ENCODE measurements around the gene CAPN14.

CAPN14 gene

GRCh38 chr2:31251018-31251417, 33.7 kb upstream of the CAPN14 start:
- no peaks in the 10 kb centered on the region for H3K4me1 Mint-ChIP-seq (ENCODE audit: low read depth)
- no peak overlapping the region for H3K4me3 Mint-ChIP-seq
- H3K9me3 Mint-ChIP-seq, result no peaks in the 10 kb centered on the region

GRCh38 chr2:31249009-31249690, 31.8 kb upstream of the CAPN14 start:
- no peak for DNase-seq
- H3K27me3 Mint-ChIP-seq, result no peaks in the 10 kb centered on the region
- no peaks in the 10 kb centered on the region for H3K4me1 Mint-ChIP-seq (ENCODE audit: low read depth)
- no peaks in the 10 kb centered on the region for H3K36me3 Mint-ChIP-seq (ENCODE audit: low read depth)
- H3K4me3 Mint-ChIP-seq, result no peak overlapping the region
- H3K9me3 Mint-ChIP-seq, result no peaks in the 10 kb centered on the region
- H3K27ac Mint-ChIP-seq, result no peak overlapping the region

More at GRCh38 chr2:31251018-31251417, 33.7 kb upstream of the CAPN14 start:
- no peak overlapping the region for H3K27ac Mint-ChIP-seq
- no peaks in the 10 kb centered on the region for H3K27me3 Mint-ChIP-seq
- H3K36me3 Mint-ChIP-seq (ENCODE audit: low read depth), result no peaks in the 10 kb centered on the region
- DNase-seq, result no peak

- Mint-ChIP-seq H3K4me3 (no peak overlapping the region), H3K27me3 (no peaks in the 10 kb centered on the region), H3K36me3 (ENCODE audit: low read depth) (no peaks in the 10 kb centered on the region), H3K27ac (no peak overlapping the region), H3K9me3 (no peaks in the 10 kb centered on the region), H3K4me1 (ENCODE audit: low read depth) (no peaks in the 10 kb centered on the region)
- no peak for DNase-seq
Measured at GRCh38 chr2:31248139-31248538, 30.8 kb upstream of the CAPN14 start.

GRCh38 chr2:31247711-31248110, 30.4 kb upstream of the CAPN14 start:
- H3K27ac Mint-ChIP-seq, result no peak overlapping the region
- no peaks in the 10 kb centered on the region for H3K27me3 Mint-ChIP-seq
- H3K9me3 Mint-ChIP-seq, result no peaks in the 10 kb centered on the region
- no peak overlapping the region for H3K4me3 Mint-ChIP-seq
- no peaks in the 10 kb centered on the region for H3K4me1 Mint-ChIP-seq (ENCODE audit: low read depth)
- H3K36me3 Mint-ChIP-seq (ENCODE audit: low read depth), result no peaks in the 10 kb centered on the region
- no peak for DNase-seq

- no peaks in the 10 kb centered on the region for H3K27me3 Mint-ChIP-seq
- H3K36me3 Mint-ChIP-seq (ENCODE audit: low read depth), result no peaks in the 10 kb centered on the region
- H3K27ac Mint-ChIP-seq, result no peak overlapping the region
Measured at GRCh38 chr2:31246184-31246852, 29.0 kb upstream of the CAPN14 start.

GRCh38 chr2:31244101-31244500, 26.8 kb upstream of the CAPN14 start:
- Mint-ChIP-seq H3K27ac (no peak overlapping the region), H3K4me1 (ENCODE audit: low read depth) (peaks cover 1% of the 10 kb centered on the region), H3K9me3 (no peaks in the 10 kb centered on the region), H3K27me3 (no peaks in the 10 kb centered on the region), H3K36me3 (ENCODE audit: low read depth) (no peaks in the 10 kb centered on the region), H3K4me3 (no peak overlapping the region)
- DNase-seq, result no peak

More at GRCh38 chr2:31246184-31246852, 29.0 kb upstream of the CAPN14 start:
- Mint-ChIP-seq H3K4me1 (ENCODE audit: low read depth) (peaks cover 1% of the 10 kb centered on the region), H3K9me3 (no peaks in the 10 kb centered on the region), H3K4me3 (no peak overlapping the region)
- DNase-seq, result no peak

- Mint-ChIP-seq H3K4me1 (ENCODE audit: low read depth) (peaks cover 1% of the 10 kb centered on the region), H3K27me3 (no peaks in the 10 kb centered on the region), H3K27ac (no peak overlapping the region), H3K36me3 (ENCODE audit: low read depth) (no peaks in the 10 kb centered on the region), H3K4me3 (no peak overlapping the region), H3K9me3 (no peaks in the 10 kb centered on the region)
- no peak for DNase-seq
Measured at GRCh38 chr2:31243053-31243452, 25.7 kb upstream of the CAPN14 start.

GRCh38 chr2:31241625-31242270, 24.4 kb upstream of the CAPN14 start:
- no peaks in the 10 kb centered on the region for H3K9me3 Mint-ChIP-seq
- H3K27me3 Mint-ChIP-seq, result no peaks in the 10 kb centered on the region
- peaks cover 1% of the 10 kb centered on the region for H3K4me1 Mint-ChIP-seq (ENCODE audit: low read depth)
- DNase-seq, result no peak
- H3K36me3 Mint-ChIP-seq (ENCODE audit: low read depth), result no peaks in the 10 kb centered on the region
- no peak overlapping the region for H3K27ac Mint-ChIP-seq
- no peak overlapping the region for H3K4me3 Mint-ChIP-seq

GRCh38 chr2:31240381-31241365, 23.4 kb upstream of the CAPN14 start:
- no peaks in the 10 kb centered on the region for H3K27me3 Mint-ChIP-seq
- no peak overlapping the region for H3K27ac Mint-ChIP-seq

GRCh38 chr2:31239593-31240177, 22.4 kb upstream of the CAPN14 start:
- no peak overlapping the region for H3K4me3 Mint-ChIP-seq
- H3K9me3 Mint-ChIP-seq, result no peaks in the 10 kb centered on the region
- H3K4me1 Mint-ChIP-seq (ENCODE audit: low read depth), result peaks cover 14% of the 10 kb centered on the region
- H3K36me3 Mint-ChIP-seq (ENCODE audit: low read depth), result no peaks in the 10 kb centered on the region
- no peak for DNase-seq
- H3K27ac Mint-ChIP-seq, result no peak overlapping the region
- H3K27me3 Mint-ChIP-seq, result no peaks in the 10 kb centered on the region

More at GRCh38 chr2:31240381-31241365, 23.4 kb upstream of the CAPN14 start:
- peaks cover 4% of the 10 kb centered on the region for H3K4me1 Mint-ChIP-seq (ENCODE audit: low read depth)
- no peaks in the 10 kb centered on the region for H3K36me3 Mint-ChIP-seq (ENCODE audit: low read depth)
- no peaks in the 10 kb centered on the region for H3K9me3 Mint-ChIP-seq
- H3K4me3 Mint-ChIP-seq, result no peak overlapping the region
- no peak for DNase-seq

- no peak overlapping the region for H3K4me3 Mint-ChIP-seq
- H3K27me3 Mint-ChIP-seq, result no peaks in the 10 kb centered on the region
- H3K4me1 Mint-ChIP-seq (ENCODE audit: low read depth), result peaks cover 15% of the 10 kb centered on the region
- H3K36me3 Mint-ChIP-seq (ENCODE audit: low read depth), result no peaks in the 10 kb centered on the region
- H3K27ac Mint-ChIP-seq, result no peak overlapping the region
- no peaks in the 10 kb centered on the region for H3K9me3 Mint-ChIP-seq
- DNase-seq, result no peak
Measured at GRCh38 chr2:31238906-31239592, 21.7 kb upstream of the CAPN14 start.

- no peak overlapping the region for H3K27ac Mint-ChIP-seq
- no peak for DNase-seq
- peaks cover 20% of the 10 kb centered on the region for H3K4me1 Mint-ChIP-seq (ENCODE audit: low read depth)
- H3K27me3 Mint-ChIP-seq, result no peaks in the 10 kb centered on the region
- H3K9me3 Mint-ChIP-seq, result no peaks in the 10 kb centered on the region
- no peak overlapping the region for H3K4me3 Mint-ChIP-seq
- H3K36me3 Mint-ChIP-seq (ENCODE audit: low read depth), result no peaks in the 10 kb centered on the region
Measured at GRCh38 chr2:31238126-31238905, 21.0 kb upstream of the CAPN14 start.

Measured in activated T-cell treated with anti-CD3 and anti-CD28 coated beads, Interleukin-2, amount 50 U/mL, for 24 hours (primary cell).